Stimulated activated CD4-positive, alpha-beta T cell treated with anti-CD3 and anti-CD28 coated beads, Interleukin-2, amount 100 ng/mL, for 24 hours (primary cell): ENCODE measurements around the gene BLOC1S3.

Experiments
- DNase-seq, 2 donors: peaks; one replicate each; pipeline ENCODE4 v3.0.0-alpha.2; 2020

BLOC1S3 gene

GRCh38 chr19:45178262-45179071 is at the start of gene BLOC1S3:
Gene BLOC1S3, plus strand, starts transcription at chr19:45178784. Its CDS starts 513 bp downstream, at chr19:45179297.
- peak; percentile 100 for DNase-seq

GRCh38 chr19:45128806-45129205 is 49.8 kb upstream of the BLOC1S3 start:
- no peak for DNase-seq

- DNase-seq, result no peak
Observed at GRCh38 chr19:45130236-45130635, 48.3 kb upstream of the BLOC1S3 start.

- no peak for DNase-seq
Observed at GRCh38 chr19:45130888-45131615, 47.5 kb upstream of the BLOC1S3 start.

GRCh38 chr19:45133661-45134060 is 44.9 kb upstream of the BLOC1S3 start:
- DNase-seq, result no peak

DNA sequence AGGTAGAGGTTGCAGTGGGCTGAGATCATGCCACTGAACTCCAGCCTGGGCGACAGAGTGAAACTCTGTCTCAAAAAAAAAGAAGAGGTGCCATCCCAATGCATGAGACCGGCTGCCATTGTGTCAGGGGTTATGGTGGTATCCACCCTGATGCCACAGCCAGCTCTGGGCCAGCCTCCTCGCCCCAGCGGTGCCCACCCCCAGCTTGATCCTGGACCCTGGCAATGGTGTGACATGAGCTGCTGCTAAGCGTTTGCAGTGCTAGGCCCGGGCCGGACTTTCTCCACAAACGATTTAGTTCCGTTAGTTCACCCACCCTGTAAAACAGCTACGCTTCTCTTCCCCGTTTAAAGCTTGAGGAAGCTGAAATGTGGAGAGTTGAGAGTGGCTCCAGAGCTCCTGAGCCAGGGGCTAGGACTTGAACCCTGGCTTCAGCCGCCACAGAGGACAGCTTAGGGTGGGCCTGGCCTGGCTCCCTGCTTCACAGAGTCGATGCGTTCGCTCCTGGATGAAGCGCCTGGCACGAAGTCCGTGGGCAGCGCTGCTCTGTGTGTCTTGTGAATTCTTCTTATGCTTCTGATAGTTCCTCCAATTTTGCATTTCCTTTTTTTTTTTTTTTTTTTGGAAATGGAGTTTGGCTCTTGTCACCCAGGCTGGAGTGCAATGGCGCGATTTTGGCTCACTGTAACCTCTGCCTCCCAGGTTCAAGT is 43.3 kb upstream of the BLOC1S3 start:
- no peak for DNase-seq

DNA sequence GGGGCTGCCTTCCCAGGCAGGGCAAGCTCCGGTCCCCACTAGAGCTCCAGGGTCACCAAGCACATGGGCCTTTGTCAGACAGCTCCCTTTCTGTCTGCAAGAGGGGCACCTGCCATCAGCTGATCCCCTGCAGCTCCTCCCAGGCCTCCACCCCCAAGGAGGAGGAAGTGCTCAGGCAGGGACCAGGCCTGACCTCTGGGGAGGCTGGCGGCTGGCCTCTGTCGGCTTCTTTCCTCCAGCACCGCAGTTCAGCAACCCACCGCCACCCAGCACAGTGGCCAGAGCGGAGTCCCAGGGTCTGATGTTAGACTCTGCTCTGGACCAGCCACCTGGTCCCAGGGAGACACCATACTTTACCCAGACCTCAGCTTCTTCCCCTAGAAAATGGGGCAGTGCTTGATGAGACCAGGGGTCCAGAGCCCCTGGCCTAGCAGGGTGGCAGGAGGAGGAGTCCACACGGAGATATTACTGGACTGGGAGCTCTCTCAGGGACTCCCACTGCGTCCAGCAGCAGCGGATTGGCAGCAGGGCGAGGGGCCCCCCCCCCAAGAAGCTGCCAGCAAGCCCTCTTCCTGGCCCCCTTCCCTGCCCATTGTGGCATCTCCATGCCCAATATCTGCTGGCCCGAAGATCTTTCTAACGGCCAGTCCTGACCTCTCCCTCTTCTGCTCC is 41.9 kb upstream of the BLOC1S3 start:
- no peak for DNase-seq

GRCh38 chr19:45137179-45137761 is 41.3 kb upstream of the BLOC1S3 start:
- no peak for DNase-seq

DNA sequence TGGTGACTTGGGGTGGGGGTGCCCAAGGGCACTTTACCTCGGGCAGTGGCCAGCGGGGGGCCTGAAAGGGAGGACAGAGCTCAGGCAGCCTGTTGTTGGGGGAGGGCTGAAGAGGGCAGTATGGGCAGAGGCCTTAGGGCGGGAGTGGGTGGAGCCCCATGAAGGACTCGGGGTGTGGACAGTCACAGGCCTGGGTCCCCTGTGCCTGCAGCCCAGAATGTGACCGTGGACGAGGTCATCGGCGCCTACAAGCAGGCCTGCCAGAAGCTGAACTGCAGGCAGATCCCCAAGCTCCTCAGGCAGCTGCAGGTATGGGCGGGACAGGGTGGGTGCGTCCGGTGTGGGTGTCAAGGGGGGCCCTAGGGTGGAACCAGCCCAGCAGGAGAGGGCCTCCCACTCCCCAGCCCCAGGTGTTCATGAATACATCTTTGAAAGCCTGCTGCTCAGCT is 40.3 kb upstream of the BLOC1S3 start:
- no peak for DNase-seq

DNA sequence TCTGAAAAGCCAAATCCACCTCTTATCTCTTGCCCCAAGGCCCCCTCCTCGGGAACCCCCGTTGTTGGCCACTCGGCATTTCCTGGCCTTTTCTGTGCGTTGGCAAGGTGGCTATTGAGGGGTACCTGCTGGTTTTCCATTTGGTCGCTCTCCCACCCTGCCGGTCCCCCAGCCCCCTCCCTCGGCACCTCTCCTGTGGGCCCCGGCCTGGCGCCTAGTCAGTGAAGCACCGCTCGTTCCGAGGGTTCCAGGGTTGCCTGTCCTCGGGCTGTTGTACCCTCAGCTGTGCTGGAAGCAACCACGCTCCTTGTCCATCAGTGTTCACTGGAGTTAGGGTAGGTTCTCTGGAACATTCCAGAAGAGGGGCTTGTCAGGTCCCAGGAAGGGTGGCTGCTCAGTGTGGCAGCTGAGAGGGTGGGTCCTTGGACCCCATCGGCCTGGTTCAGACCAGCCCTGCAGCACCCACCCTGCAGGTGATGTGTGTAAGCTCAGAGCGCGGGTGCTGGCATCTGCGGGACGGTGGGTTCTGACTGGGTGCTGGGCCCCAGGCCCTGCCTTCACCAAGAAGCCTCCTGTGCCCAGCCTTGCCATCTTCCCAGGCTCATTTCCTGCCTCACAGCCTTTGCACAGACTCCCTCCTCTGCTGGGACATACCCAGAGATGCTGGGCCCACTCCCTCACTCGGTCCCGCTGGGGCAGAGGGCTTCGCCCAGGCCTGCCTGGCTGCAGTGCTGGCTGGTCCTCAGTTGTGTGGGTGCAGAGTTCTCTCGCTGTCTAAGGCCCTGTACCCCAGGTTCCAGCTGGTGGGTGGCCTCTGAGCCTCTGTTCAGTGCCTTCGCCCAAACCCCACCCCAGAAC is 39.1 kb upstream of the BLOC1S3 start:
- DNase-seq, result no peak

- DNase-seq, result no peak
Observed at GRCh38 chr19:45140144-45140503, 38.5 kb upstream of the BLOC1S3 start.

GRCh38 chr19:45140533-45140932 is 38.1 kb upstream of the BLOC1S3 start:
- DNase-seq, result no peak

GRCh38 chr19:45141203-45141900 is 37.2 kb upstream of the BLOC1S3 start:
- DNase-seq, result no peak

GRCh38 chr19:45142016-45142725 is 36.4 kb upstream of the BLOC1S3 start:
- no peak for DNase-seq

- DNase-seq, result no peak
Observed at GRCh38 chr19:45142726-45143110, 35.9 kb upstream of the BLOC1S3 start.

- DNase-seq, result no peak
Observed at GRCh38 chr19:45144431-45145269, 33.9 kb upstream of the BLOC1S3 start.

DNA sequence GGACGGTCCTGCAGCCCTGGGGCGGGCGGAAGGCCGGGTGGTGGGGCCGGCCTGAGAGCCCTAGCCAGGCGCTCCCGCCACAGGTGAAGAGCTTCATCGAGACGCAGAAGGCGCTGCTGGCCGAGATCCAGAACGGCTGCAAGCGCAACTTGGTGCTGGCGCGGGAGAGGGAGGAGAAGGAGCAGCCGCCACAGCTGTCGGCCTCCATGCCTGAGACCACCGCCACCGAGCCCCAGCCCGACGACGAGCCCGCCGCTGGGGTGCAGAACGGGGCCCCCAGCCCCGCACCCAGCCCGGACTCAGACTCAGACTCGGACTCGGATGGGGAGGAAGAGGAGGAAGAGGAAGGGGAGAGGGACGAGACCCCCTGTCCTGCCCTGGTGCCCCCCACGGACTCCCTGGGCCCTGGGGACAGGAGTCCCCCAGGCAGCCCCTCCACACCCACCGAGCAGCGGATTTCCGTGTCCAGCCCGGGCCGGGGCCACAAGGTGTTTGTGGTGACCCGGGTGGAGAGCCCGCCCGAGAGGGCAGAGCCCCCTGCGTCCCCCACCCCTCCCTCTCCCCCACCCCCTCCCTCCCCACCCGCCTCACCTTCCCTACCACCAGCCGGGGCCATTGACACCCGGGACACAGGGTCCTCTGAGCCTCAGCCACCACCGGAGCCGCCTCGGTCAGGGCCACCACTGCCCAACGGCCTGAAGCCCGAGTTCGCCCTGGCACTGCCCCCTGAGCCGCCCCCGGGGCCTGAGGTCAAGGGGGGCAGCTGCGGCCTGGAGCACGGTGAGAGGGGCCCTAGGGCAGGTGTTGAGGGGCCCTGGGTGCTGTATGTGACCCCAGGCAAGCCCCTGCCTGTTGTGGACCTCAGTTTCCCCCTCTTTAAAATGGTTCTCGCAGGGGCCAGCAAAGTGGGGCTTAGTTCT is 33.1 kb upstream of the BLOC1S3 start:
- no peak for DNase-seq

DNA sequence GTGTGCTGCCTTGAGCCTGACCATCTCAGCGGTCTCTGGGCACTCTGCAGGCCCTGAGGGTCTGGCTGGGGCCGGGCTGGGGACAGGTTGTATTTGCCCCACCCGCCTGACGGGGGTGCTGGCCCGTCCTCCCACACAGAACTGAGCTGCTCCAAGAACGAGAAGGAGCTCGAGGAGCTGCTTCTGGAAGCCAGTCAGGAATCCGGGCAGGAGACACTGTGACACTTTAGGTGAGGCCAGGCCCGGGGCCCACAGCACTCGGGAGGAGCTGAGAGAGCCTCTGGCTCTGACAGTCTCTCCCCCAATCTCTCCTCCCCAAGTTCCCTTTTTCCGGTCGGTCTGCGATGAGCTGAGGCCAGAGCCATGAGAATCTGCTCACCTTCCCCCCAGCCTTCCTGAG is 32.3 kb upstream of the BLOC1S3 start:
- no peak for DNase-seq
